ENCODE results near the gene NCAM2. TPM values are rescaled to one million over a fixed set of nuclear protein-coding genes. Genes with fewer than 3 reads are reported as not detected.

The NCAM2 gene
- total and polyA plus RNA-seq, 7 donors, result 0.14 to 2.4 (median 0.62) TPM

GRCh38 chr21:21530680-21531079 is 532.5 kb downstream of the NCAM2 start:
- intact Hi-C loops (cut with DNase I), result no loop called here
- Histone ChIP-seq H3K4me1 (no peaks in the 10 kb centered on the region), H3K9me3 (no peaks in the 10 kb centered on the region)

GRCh38 chr21:21547368-21547953 is 549.3 kb downstream of the NCAM2 start:
- H3K27ac ChIP-seq, result no peak overlapping the region
- intact Hi-C loops (cut with DNase I), result no loop called here
- 33 to 50% (median 41%) methylated on average over 5 of the region's 5 CpGs for WGBS, 3 donors
- ATAC-seq (no peak), DNase-seq (no peak)
- no peak overlapping the region for H3K4me3 ChIP-seq
- no peaks in the 10 kb centered on the region for H3K9me3 ChIP-seq
- H3K27me3 ChIP-seq (ENCODE audit: insufficient read depth in 3 of 3, low read length in 2 of 3), result no peaks in the 10 kb centered on the region
- no peak for TF ChIP-seq CTCF (IDR thresholded peaks at IDR 0.05)
- no peaks in the 10 kb centered on the region for H3K4me1 ChIP-seq
- no peaks in the 10 kb centered on the region for H3K36me3 ChIP-seq (ENCODE audit: insufficient read depth in 1 of 2, low read depth in 1 of 2)

More at GRCh38 chr21:21530680-21531079, 532.5 kb downstream of the NCAM2 start:
- DNase-seq (no peak), ATAC-seq (no peak)
- no peak for TF ChIP-seq CTCF (IDR thresholded peaks at IDR 0.05)
- no peak overlapping the region for H3K27ac ChIP-seq
- no peaks in the 10 kb centered on the region for H3K27me3 ChIP-seq (ENCODE audit: insufficient read depth in 3 of 3, low read length in 2 of 3)
- H3K4me3 ChIP-seq, result no peak overlapping the region
- H3K36me3 ChIP-seq (ENCODE audit: insufficient read depth in 1 of 2, low read depth in 1 of 2), result no peaks in the 10 kb centered on the region

- Histone ChIP-seq H3K4me3 (no peak overlapping the region), H3K36me3 (ENCODE audit: insufficient read depth in 1 of 2, low read depth in 1 of 2) (no peaks in the 10 kb centered on the region), H3K27ac (no peak overlapping the region), H3K9me3 (no peaks in the 10 kb centered on the region), H3K4me1 (no peaks in the 10 kb centered on the region), H3K27me3 (ENCODE audit: insufficient read depth in 3 of 3, low read length in 2 of 3) (no peaks in the 10 kb centered on the region)
- intact Hi-C loops (cut with DNase I), result no loop called here
- no peak for TF ChIP-seq CTCF (IDR thresholded peaks at IDR 0.05)
- no peak for ATAC-seq
- DNase-seq, result no peak
- 60 to 65% (median 63%) methylated on average over 2 of the region's 2 CpGs for WGBS, 3 donors
Measured at GRCh38 chr21:21559285-21560045, 561.3 kb downstream of the NCAM2 start.
